Smooth muscle cell (in vitro differentiated cells): ENCODE measurements around the gene ACP2. TPM values are rescaled to one million over a fixed set of nuclear protein-coding genes. Genes with fewer than 3 reads are reported as not detected.

Source experiments
- DNase-seq: peaks from one replicate; lab custom pipeline; 2025; ENCODE audit not compliant: unreplicated experiment; lab: John Stamatoyannopoulos, UW
- H2AFZ ChIP-seq: fragments of 200-600 bp; sonication (generic); 2 replicates; pipeline ENCODE4 v1.6.0; 2016; ENCODE audit warnings: antibody characterized with exemption, low read depth, mild to moderate bottlenecking
- H3F3A ChIP-seq: fragments of 200-600 bp; sonication (generic); 2 replicates; pipeline ENCODE4 v1.6.0; 2017; ENCODE audit warnings: antibody characterized with exemption, low read depth
- H3K27ac ChIP-seq: fragments of 200-600 bp; sonication (generic); 2 replicates; pipeline ENCODE4 v1.5.1; 2016; ENCODE audit warnings: low read depth, mild to moderate bottlenecking
- H3K27me3 ChIP-seq: fragments of 200-600 bp; sonication (generic); 2 replicates; pipeline ENCODE4 v1.6.1; 2016; ENCODE audit warnings: low read depth, mild to moderate bottlenecking
- H3K36me3 ChIP-seq: fragments of 200-600 bp; sonication (generic); 2 replicates; pipeline ENCODE4 v1.5.1; 2016; ENCODE audit warnings: low read depth
- H3K4me1 ChIP-seq: fragments of 200-600 bp; sonication (generic); 2 replicates; pipeline ENCODE4 v1.5.1; 2016; ENCODE audit warnings: low read depth
- H3K4me2 ChIP-seq: fragments of 200-600 bp; sonication (generic); 2 replicates; pipeline ENCODE4 v1.6.0; 2016; ENCODE audit warnings: mild to moderate bottlenecking
- H3K4me3 ChIP-seq: fragments of 200-600 bp; sonication (generic); 2 replicates; pipeline ENCODE4 v1.5.1; 2016; ENCODE audit warnings: mild to moderate bottlenecking
- H3K79me2 ChIP-seq: fragments of 200-600 bp; sonication (generic); 2 replicates; pipeline ENCODE4 v1.6.0; 2016; ENCODE audit warnings: low read depth, mild to moderate bottlenecking
- H3K9ac ChIP-seq: fragments of 200-600 bp; sonication (generic); 2 replicates; pipeline ENCODE4 v1.6.0; 2016; ENCODE audit warnings: low read depth
- H3K9me3 ChIP-seq: fragments of 200-600 bp; sonication (generic); replicated peaks from 2 replicates; pipeline ENCODE4 v1.5.1; 2016; ENCODE audit warnings: low read depth
- H4K20me1 ChIP-seq: fragments of 200-600 bp; sonication (generic); 2 replicates; pipeline ENCODE4 v1.6.0; 2016; ENCODE audit warnings: low read depth
- WGBS: methylation state at CpG from one replicate; pipeline ENCODE4 v1.1.7; 2016; ENCODE audit warnings: low lambda C conversion rate; 5-methylcytosine and 5-hydroxymethylcytosine counted together
- polyA plus RNA-seq: library from polyadenylated mRNA; unstranded; fragments of >200 nt; fragmentation: Nextera tagmentation; extraction: Ambion mirVana; gene quantifications from 2 replicates; pipeline ENCODE4 v1.2.1, GENCODE V29; 2016
- total RNA-seq: library from RNA; depleted of rRNA; stranded (reverse); fragments of >200 nt; gene quantifications from 2 replicates; pipeline ENCODE4 v1.2.3, GENCODE V29; 2014
- TF ChIP-seq, protein P1 (sequence below): fragments of 200-600 bp; sonication (generic); IDR thresholded peaks from 2 replicates; pipeline ENCODE4 v1.5.1; 2017; ENCODE audit warnings: borderline replicate concordance, mild to moderate bottlenecking, antibody characterized with exemption; ENCODE audit not compliant: insufficient read depth, poor library complexity, severe bottlenecking

The ACP2 gene
- total and polyA plus RNA-seq, 2 experiments from 2014 or later = 26.3 to 62.4 TPM

DNA sequence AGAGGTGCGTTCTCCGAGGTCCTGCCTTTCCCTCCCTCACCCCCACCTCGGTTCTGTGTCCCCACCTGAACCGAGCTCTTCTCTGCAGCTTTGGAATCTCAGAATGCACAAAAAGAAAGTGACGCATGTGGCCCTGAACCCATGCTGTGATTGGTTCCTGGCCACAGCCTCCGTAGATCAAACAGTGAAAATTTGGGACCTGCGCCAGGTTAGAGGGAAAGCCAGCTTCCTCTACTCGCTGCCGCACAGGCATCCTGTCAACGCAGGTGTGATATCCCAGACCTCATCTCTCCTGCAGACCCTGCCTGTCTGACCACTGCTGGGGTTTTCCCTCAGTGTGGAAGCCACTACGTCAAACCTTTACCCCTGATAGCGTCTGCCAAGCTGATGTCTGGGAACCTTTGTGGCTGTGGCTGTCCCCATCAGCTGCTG is 13.9 kb downstream of the ACP2 start:
- Histone ChIP-seq H3K36me3 (no peaks in the 10 kb centered on the region), H3F3A (peaks cover 18% of the 10 kb centered on the region), H3K4me1 (peaks cover 5% of the 10 kb centered on the region), H2AFZ (no peak overlapping the region), H3K27ac (peak overlapping the region; percentile 98), H3K4me2 (peak overlapping the region; percentile 69), H3K79me2 (no peaks in the 10 kb centered on the region), H3K9me3 (no peaks in the 10 kb centered on the region), H3K27me3 (no peaks in the 10 kb centered on the region), H3K4me3 (no peak overlapping the region), H4K20me1 (peaks cover under 1% of the 10 kb centered on the region), H3K9ac (peak overlapping the region; percentile 92)
- TF ChIP-seq, protein P1, sequence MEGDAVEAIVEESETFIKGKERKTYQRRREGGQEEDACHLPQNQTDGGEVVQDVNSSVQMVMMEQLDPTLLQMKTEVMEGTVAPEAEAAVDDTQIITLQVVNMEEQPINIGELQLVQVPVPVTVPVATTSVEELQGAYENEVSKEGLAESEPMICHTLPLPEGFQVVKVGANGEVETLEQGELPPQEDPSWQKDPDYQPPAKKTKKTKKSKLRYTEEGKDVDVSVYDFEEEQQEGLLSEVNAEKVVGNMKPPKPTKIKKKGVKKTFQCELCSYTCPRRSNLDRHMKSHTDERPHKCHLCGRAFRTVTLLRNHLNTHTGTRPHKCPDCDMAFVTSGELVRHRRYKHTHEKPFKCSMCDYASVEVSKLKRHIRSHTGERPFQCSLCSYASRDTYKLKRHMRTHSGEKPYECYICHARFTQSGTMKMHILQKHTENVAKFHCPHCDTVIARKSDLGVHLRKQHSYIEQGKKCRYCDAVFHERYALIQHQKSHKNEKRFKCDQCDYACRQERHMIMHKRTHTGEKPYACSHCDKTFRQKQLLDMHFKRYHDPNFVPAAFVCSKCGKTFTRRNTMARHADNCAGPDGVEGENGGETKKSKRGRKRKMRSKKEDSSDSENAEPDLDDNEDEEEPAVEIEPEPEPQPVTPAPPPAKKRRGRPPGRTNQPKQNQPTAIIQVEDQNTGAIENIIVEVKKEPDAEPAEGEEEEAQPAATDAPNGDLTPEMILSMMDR = no peak
- no peak for DNase-seq
- 78% methylated on average over 12 of the region's 12 CpGs for WGBS

DNA sequence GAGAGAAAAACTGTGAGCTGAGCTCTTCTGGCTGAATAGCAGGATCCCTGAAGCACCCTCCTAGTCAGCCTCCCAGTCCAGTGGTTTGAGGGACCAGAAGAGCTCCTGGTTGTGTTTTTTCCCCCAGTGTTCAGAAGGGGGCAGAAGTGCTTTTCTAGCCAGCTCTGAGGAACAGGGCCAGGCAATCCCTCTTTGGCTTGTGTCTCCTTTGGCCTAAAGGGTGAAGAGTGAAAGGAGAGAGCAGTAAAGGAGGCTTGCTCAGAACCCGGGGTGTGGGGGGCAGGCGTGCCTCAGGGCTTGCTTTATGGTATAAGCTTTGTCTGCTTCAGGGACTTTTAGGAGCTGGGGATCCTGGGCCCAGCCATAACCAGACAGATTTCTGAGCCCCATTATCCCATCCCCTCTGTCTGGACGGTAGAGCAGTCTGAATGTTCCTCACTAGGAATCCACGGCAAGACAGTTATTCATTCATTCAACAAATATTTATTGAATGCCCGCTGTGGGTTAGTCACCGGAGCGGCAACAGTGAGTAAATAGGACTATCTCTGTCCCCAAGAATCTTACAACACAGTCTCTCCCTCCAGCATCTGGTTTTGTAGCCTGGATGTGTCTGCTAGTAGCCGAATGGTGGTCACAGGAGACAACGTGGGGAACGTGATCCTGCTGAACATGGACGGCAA is 14.5 kb downstream of the ACP2 start:
- Histone ChIP-seq H3K36me3 (no peaks in the 10 kb centered on the region), H2AFZ (no peak overlapping the region), H3K4me2 (peak overlapping the region; percentile 72), H4K20me1 (peaks cover 4% of the 10 kb centered on the region), H3K27me3 (no peaks in the 10 kb centered on the region), H3F3A (peaks cover 18% of the 10 kb centered on the region), H3K27ac (peak overlapping the region; percentile 98), H3K4me3 (no peak overlapping the region), H3K79me2 (no peaks in the 10 kb centered on the region), H3K4me1 (peaks cover 5% of the 10 kb centered on the region), H3K9me3 (no peaks in the 10 kb centered on the region), H3K9ac (peak overlapping the region; percentile 94)
- no peak for DNase-seq
- TF ChIP-seq, protein P1 = peak; percentile 21
- 44% methylated on average over 11 of the region's 11 CpGs for WGBS

DNA sequence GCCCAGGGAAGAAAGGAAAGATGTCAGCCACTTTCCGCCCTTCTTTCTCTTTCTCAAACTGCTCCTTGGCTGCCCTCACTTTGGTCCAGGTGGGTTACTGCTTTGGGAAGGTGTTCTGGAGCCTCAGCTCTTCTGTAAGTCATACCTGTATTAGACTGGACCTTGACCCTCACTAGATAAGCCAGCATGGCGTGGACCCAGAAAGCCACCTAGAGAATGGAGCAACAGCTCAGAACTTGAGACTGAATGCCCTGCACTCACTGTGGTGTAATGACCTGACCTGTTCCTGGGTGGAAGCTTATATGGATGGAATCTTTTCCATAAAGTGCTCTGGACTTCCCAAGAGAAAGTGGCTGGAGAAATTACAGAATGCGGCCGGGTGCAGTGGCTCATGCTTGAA is 15.6 kb downstream of the ACP2 start:
- no peak for DNase-seq
- peaks cover 5% of the 10 kb centered on the region for H3K4me1 ChIP-seq
- H3K79me2 ChIP-seq = no peaks in the 10 kb centered on the region
- peaks cover 18% of the 10 kb centered on the region for H3F3A ChIP-seq
- H3K4me3 ChIP-seq = no peak overlapping the region
- peak overlapping the region; percentile 72 for H3K4me2 ChIP-seq
- peaks cover 7% of the 10 kb centered on the region for H4K20me1 ChIP-seq
- no peaks in the 10 kb centered on the region for H3K27me3 ChIP-seq
- H3K9me3 ChIP-seq = no peaks in the 10 kb centered on the region
- H3K27ac ChIP-seq = peak overlapping the region; percentile 98
- no peak overlapping the region for H2AFZ ChIP-seq
- WGBS = 99% methylated on average over 4 of the region's 4 CpGs
- no peak overlapping the region for H3K9ac ChIP-seq
- TF ChIP-seq, protein P1 = no peak
- no peaks in the 10 kb centered on the region for H3K36me3 ChIP-seq

DNA sequence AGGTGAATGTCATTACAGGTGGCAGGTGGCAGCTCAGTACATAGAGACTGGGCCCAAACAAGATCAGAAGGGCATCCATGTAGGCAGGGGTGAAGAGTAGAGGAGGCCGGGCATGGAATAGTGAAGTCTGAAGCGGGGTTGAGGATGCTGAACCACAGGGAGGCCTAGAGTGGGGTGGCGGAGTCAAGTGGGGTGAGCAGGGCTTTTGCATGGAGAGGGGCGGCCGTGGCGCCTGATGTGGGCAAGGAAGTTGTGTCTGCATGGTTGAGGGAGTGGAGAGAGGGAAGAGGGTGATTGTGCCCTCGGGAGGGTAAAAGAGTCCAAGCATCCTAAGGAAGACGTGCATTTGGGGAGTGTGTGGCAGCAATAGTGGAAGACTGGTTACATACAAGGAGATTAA is 19.5 kb downstream of the ACP2 start:
- Histone ChIP-seq H2AFZ (no peak overlapping the region), H3K4me1 (peaks cover 5% of the 10 kb centered on the region), H3K4me3 (no peak overlapping the region), H3K27ac (no peak overlapping the region), H3K4me2 (no peak overlapping the region), H4K20me1 (peaks cover 33% of the 10 kb centered on the region), H3K27me3 (no peaks in the 10 kb centered on the region), H3K79me2 (peaks cover 3% of the 10 kb centered on the region), H3F3A (peaks cover 18% of the 10 kb centered on the region), H3K9ac (no peak overlapping the region), H3K9me3 (no peaks in the 10 kb centered on the region), H3K36me3 (no peaks in the 10 kb centered on the region)
- TF ChIP-seq, protein P1 = no peak
- 98% methylated on average over 8 of the region's 8 CpGs for WGBS
- no peak for DNase-seq
